Activated CD4-positive, alpha-beta T cell treated with anti-CD3 and anti-CD28 coated beads, Interleukin-2, Interleukin-6, amounts not matched to agents 100 ng/mL and 50 ng/mL, durations not matched to agents 16 hours and 8 hours (primary cell): ENCODE measurements around the gene DOCK3.
"Not testable (repeated sequence)": the region's sequence is repeated elsewhere in the genome, so short reads cannot be mapped to it uniquely, and the experiment has no call there.

Experiments
- DNase-seq: peaks from one replicate; pipeline ENCODE4 v3.0.0-alpha.2; 2020

Gene DOCK3

GRCh38 chr3:50806806-50807205 is 132.1 kb downstream of the DOCK3 start:
- DNase-seq: no peak

- no peak for DNase-seq
These were observed 132.5 kb downstream of the DOCK3 start for GRCh38 chr3:50807266-50807665.

GRCh38 chr3:50811893-50812292 is 137.2 kb downstream of the DOCK3 start:
- DNase-seq: no peak

- no peak for DNase-seq
These were observed 141.1 kb downstream of the DOCK3 start for GRCh38 chr3:50815844-50816243.

- no peak for DNase-seq
These were observed 142.2 kb downstream of the DOCK3 start for GRCh38 chr3:50816894-50817293.

DNA sequence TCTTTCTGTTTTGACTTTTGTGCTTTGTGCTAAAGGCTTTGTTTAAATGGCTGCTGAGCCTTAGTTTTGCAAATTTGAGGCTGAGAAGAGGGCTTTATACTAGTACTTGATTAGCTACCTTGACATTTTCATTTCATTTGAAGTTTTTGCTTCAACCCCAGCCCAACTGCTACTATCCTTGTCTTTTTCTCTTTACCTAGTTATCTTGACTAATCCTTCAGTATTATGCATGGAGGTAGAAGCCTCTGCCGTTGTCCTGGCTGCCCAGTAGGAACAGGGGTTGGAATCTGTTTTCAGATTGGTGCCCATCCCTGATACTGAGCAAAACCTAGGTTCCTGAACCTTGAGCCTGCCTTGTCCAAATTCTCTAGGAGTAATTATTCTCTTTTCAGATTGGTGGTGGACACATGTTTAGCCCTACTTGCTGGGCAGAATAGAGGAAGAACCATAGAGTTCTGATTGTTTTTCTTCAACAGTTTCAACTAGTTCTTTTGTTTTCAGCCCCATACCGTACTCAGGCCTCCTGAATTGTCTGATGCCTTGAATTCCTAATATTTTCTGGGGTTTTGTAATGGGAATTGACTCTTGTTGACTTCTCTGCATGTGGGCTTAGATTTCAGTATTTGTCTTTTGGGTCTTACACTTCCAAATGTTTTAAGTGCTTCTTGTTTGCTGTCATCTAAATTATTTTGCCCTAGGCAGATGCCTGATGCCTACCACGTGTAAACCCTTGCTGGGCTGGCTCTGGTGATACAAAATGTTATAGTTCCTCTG is 143.2 kb downstream of the DOCK3 start:
- no peak for DNase-seq

- DNase-seq: no peak
These were observed 145.2 kb downstream of the DOCK3 start for GRCh38 chr3:50819882-50820281.

DNA sequence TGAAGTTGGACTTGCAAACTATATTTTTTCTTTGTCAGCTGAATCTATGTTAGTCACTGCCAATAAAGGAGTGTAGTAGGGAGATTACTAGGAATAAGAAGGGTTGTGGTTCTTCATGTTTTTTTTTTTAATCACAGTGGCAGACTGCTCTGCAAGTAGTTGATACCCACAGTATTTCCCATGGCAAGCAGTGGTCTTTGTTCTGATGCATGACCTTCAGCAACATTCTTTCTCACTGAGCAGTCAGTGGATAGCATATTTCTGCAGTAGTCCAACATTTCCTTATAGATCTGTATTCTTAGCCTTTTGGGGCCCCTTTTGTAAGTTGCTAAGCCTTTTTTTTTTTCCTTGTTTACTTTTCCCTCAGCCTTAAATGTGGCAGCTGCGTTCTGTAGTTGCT is 151.1 kb downstream of the DOCK3 start:
- DNase-seq: no peak

DNA sequence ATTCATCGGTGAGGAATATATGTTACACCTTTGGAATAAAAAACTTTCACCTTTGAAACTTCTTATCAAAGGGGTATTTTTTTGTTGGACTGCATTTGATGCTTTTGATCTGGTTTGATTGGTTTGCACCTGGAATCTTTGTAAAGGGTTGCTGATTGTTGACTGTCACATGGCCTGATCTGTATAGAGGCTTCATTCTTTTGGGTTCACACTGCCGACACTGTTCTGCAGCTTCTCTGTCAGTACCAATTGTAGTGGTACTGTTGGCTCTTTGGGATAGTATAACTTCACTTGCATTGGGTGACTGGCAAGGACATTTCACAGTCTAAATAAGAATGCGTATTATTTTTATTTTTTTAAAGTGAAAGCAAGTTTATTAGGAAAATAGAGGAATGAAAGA is 155.7 kb downstream of the DOCK3 start:
- DNase-seq: no peak

DNA sequence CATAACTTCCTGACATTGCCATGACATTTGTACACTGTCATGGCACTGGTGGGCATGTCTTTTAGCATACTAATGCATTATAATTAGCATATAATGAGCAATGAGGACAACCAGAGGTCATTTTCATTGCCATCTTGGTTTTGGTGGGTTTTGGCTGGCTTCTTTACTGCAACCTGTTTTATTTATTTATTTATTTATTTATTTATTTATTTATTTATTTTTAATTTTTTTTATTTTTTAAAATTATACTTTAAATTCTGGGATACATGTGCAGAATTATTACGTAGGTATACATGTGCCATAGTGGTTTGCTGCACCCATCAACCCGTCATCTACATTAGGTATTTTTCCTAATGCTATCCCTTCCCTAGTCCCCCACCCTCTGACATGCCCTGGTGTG is 156.3 kb downstream of the DOCK3 start:
- not testable (repeated sequence) for DNase-seq

DNA sequence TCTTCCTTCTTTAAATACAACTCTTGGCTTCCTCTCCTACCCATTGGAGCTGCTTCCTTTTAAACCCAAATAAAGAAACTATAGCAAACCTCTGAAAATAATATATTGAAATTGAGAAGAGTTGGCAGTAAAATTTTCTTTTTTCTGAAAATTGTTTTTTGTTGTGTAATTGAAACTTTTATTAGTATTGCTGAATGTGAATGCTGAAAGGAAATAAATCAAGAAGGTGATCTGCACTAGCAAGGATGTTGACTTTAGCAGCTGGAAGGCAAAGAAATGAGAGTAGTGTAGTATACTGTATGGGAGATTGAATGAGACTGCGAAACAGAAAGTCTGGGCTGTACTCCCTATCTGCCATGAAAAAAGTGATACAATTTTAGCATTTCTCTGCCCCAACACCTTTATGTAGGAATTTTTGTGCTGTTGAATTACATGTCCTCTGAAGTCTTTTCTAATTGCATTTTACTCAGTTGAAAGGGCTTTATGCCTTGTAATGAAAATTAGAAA is 166.3 kb downstream of the DOCK3 start:
- no peak for DNase-seq

GRCh38 chr3:50848308-50848707 is 173.6 kb downstream of the DOCK3 start:
- no peak for DNase-seq

DNA sequence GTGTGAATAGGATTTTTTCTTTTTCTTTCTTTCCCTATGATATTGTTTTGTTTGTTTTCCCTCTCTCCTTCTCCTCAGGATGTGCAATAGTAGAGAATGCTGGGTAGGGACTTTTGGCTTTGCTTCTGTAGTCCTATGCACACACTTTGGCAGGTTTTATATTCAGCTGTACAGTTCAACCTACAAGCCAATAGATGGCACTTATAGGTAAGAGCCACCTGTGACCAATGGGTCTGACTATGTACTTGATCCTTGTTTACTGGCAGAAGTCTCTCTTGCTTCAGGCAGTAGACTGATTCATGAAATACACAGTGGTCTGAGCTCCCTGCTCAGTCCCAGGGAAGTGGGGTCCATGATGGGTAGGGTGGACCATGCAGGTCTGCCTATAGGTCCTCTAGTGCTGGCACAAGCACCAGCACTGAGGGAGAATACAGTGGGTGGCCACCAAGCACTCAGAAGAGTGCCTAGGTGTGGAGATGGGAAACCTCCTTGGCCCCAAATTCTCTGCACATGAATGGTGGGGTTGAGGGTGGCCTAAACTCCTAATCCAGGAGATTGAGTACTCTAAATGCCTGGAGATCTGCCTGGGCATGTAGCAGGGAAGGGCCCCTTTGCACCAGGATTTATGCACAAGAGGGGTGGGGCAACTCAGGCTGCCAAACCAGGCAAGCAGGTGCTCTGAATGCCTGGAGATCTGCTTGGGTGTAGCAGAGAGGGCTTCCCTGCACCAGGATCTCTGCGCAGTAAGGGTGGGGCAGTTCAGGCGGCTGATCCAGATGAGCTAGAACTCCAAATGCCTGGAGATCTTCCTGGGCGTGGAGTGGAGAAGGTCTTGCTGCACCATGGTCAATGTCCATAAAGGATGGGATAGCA is 176.1 kb downstream of the DOCK3 start:
- no peak for DNase-seq

DNA sequence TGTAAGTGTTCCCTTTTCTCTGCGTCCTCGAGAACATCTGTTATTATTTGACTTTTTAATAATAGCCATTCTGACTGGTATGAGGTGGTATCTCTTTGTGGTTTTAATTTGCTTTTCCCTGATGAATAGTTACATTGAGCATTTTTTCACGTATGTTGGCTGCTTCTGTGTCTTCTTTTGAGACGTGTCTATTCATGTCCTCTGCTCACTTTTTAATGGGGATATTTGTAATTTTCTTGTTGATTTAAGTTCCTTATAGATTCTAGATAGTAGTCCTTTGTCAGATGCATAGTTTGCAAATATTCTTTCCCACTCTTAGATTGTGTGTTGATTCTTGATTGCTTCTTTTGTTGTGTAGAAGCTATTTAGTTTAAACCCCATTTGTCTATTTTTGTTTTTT is 179.2 kb downstream of the DOCK3 start:
- DNase-seq: no peak

GRCh38 chr3:50862221-50862620 is 187.5 kb downstream of the DOCK3 start:
- no peak for DNase-seq

- no peak for DNase-seq
These were observed 198.8 kb downstream of the DOCK3 start for GRCh38 chr3:50873376-50874157.

GRCh38 chr3:50874876-50875275 is 200.1 kb downstream of the DOCK3 start:
- not testable (repeated sequence) for DNase-seq

DNA sequence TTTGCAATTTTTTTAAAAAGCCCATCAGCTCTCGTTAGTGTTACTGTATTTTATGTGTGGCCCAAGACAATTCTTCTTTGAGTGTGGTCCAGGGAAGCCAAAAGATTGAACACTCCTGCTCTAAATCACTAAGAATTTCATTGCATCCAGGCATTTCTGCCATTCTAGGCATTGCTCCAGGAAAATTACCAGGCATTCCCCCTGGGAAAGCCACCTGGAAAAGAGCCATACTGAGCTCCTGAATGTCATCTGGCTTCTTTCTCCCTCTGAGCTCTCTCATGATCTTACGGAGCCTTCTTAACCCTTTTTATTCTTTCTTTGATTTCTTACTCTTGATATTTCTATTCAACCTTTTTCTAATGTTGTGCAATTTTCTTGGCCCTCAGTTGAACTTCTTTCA is 202.2 kb downstream of the DOCK3 start:
- DNase-seq: no peak

DNA sequence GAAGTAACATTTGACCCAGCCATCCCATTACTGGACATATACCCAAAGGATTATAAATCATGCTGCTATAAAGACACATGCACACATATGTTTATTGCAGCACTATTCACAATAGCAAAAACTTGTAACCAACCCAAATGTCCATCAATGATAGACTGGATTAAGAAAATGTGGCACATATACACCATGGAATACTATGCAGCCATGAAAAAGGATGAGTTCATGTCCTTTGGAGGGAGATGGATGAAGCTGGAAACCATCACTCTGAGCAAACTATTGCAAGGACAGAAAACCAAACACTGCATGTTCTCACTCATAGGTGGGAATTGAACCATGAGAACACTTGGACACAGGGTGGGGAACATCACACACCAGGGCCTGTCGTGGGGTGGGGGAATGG is 208.0 kb downstream of the DOCK3 start:
- not testable (repeated sequence) for DNase-seq

DNA sequence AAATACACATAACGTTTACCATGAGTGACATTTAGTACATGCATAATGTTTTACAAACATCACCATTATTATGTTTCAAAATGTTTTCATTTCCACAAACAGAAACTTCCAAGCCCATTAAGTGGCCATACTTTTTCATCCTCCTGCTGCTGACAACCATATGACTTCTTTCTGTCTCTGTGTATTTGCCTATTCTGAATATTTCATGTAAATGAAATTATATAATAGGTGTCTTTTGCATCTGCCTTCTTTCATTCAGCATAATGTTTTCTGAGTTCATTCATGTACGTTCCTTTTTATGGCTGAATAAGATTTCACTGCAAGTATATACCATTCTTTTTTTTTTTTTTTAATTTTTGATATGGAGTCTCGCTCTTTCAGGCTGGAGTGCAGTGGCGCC is 209.0 kb downstream of the DOCK3 start:
- DNase-seq: no peak

DNA sequence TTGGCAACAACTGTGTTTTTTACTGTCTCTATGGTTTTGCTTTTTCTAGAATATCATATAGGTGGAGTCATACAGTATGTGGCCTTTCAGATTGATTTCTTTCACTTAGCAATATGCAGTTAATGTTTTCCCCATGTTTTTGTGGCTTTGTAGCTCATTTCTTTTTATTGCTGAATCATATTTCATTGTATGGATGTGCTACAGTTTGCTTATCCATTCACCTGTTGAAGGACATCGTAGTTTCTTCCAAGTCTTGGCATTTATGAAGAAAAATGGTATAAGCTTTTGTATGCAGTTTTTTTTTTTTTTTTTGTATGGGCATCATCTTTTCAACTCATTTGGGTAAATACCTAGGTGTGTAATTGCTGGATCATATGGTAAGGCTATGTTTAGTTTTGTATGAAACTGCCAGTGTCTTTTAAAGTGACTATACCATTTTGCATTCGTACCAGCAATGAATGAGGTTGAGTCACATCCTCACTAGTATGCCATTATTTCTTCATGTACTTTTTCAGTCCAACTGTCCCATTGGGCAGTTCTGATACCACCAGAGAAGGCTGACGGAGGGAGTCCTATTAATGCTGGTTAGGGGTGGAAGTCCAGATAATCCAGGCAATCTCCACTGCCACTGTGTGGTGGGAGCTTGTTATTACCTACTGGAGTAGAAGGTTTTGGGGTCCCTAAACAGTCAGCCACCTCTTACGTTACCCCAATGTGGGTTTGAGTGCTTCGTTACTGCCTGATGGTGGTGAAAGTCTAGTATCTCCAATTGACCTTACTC is 210.5 kb downstream of the DOCK3 start:
- no peak for DNase-seq

GRCh38 chr3:50890688-50891344 is 216.1 kb downstream of the DOCK3 start:
- no peak for DNase-seq
